ENCODE results near the gene KCNQ1OT1. TPM values are rescaled to one million over a fixed set of nuclear protein-coding genes. Genes with fewer than 3 reads are reported as not detected.

The KCNQ1OT1 gene
- total RNA-seq, 1 experiment from 2014 or later = 1.3 TPM

DNA sequence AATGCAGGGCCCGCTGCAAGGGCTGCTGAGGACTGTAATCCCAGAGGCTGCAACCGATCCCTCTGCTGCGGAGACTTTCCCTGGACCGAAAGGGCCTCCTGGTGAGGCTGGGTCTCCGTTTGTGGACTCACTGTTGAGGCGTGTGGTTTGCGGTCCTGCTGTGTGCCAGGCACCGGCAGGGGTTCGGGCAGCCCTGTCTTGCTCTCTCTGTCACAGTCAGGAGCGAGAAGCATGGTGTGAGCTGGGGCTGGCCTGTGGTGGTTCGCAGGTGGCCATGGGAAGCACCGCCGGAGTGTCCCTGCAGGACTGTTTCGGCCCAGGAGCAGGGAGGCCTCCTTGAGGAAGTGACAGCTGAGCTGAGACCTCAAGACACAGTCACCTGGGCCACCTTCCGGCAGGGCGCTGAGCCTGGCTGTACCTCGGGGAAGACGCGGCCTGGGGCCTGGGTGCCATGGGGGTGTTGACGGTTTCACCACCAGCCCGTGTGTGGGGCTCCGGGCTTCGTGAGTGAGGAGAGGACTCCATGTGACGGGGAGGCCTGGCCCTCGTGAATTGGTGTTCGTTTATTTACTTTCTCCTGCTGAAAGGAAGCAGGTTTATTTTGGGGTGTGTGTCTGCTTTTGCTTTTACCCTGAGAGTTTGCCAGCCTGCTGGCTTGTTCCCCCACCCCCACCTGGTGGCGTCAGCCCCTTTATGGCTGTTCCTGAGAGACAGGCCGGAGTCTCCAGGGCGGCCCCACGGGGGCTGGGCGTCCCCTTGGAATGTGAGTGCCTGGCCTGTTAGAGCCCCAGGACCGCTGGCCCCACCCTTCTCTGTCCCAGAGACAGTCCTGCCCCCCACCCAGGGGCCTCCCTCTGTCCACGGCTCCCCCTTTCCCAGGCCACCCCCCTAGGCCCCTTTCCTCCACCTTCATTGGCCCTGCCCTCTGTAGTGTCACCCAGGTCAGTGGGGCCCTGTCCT lies 122.5 kb downstream of the KCNQ1OT1 start:
- no peak overlapping the region for H3K4me3 Mint-ChIP-seq (ENCODE audit: low read depth, unreplicated experiment)
- H3K9me3 Mint-ChIP-seq (ENCODE audit: low read depth, unreplicated experiment) = no peaks in the 10 kb centered on the region
- no TSS peak for BruUV-seq (replicated peaks)
- no peaks in the 10 kb centered on the region for H3K27me3 Mint-ChIP-seq (ENCODE audit: unreplicated experiment)
- CTCF ChIA-PET = no interaction called here
- H3K27ac Mint-ChIP-seq (ENCODE audit: unreplicated experiment) = no peak overlapping the region
- DNase-seq = no peak
- H3K36me3 Mint-ChIP-seq (ENCODE audit: insufficient read depth, unreplicated experiment) = no peaks in the 10 kb centered on the region
- H3K4me1 Mint-ChIP-seq (ENCODE audit: low read depth, unreplicated experiment) = no peaks in the 10 kb centered on the region
- intact Hi-C loops (cut with micrococcal nuclease; ENCODE audit: unreplicated experiment) = no loop called here
- TF ChIP-seq CTCF (IDR thresholded peaks at IDR 0.05; ENCODE audit: unreplicated experiment) = no peak

GRCh38 chr11:2576549-2576948 lies 123.2 kb downstream of the KCNQ1OT1 start:
- no peaks in the 10 kb centered on the region for H3K9me3 Mint-ChIP-seq (ENCODE audit: low read depth, unreplicated experiment)
- BruUV-seq (replicated peaks) = no TSS peak
- no peak overlapping the region for H3K4me3 Mint-ChIP-seq (ENCODE audit: low read depth, unreplicated experiment)
- no peak for DNase-seq
- intact Hi-C loops (cut with micrococcal nuclease; ENCODE audit: unreplicated experiment) = no loop called here
- H3K27ac Mint-ChIP-seq (ENCODE audit: unreplicated experiment) = no peak overlapping the region
- H3K36me3 Mint-ChIP-seq (ENCODE audit: insufficient read depth, unreplicated experiment) = no peaks in the 10 kb centered on the region
- no peaks in the 10 kb centered on the region for H3K4me1 Mint-ChIP-seq (ENCODE audit: low read depth, unreplicated experiment)
- no peak for TF ChIP-seq CTCF (IDR thresholded peaks at IDR 0.05; ENCODE audit: unreplicated experiment)
- CTCF ChIA-PET = no interaction called here
- H3K27me3 Mint-ChIP-seq (ENCODE audit: unreplicated experiment) = no peaks in the 10 kb centered on the region

DNA sequence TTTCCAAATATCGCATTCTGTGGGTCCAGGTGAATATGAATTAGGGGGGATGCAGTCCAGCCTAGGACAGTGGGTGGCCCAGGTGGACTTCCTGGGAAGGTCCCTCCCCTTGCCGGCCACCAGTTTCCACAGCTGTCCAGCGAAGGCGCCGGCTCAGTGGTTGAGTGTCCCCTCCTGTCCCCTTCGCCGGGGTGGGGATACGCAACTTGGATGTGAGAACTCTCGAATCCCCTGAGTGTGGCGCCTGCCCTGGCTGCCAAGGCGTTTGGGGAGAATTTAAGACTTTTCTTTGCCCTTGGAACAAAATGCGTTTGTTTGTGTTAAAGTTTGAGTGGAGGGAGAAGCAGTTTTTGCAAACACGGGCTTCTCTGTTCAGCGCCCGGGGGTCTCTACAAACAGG lies 123.7 kb downstream of the KCNQ1OT1 start:
- no peaks in the 10 kb centered on the region for H3K27me3 Mint-ChIP-seq (ENCODE audit: unreplicated experiment)
- no TSS peak for BruUV-seq (replicated peaks)
- TF ChIP-seq CTCF (IDR thresholded peaks at IDR 0.05; ENCODE audit: unreplicated experiment) = no peak
- H3K4me1 Mint-ChIP-seq (ENCODE audit: low read depth, unreplicated experiment) = no peaks in the 10 kb centered on the region
- H3K4me3 Mint-ChIP-seq (ENCODE audit: low read depth, unreplicated experiment) = no peak overlapping the region
- H3K9me3 Mint-ChIP-seq (ENCODE audit: low read depth, unreplicated experiment) = no peaks in the 10 kb centered on the region
- DNase-seq = no peak
- no peaks in the 10 kb centered on the region for H3K36me3 Mint-ChIP-seq (ENCODE audit: insufficient read depth, unreplicated experiment)
- intact Hi-C loops (cut with micrococcal nuclease; ENCODE audit: unreplicated experiment) = no loop called here
- no peak overlapping the region for H3K27ac Mint-ChIP-seq (ENCODE audit: unreplicated experiment)
- CTCF ChIA-PET = no interaction called here

DNA sequence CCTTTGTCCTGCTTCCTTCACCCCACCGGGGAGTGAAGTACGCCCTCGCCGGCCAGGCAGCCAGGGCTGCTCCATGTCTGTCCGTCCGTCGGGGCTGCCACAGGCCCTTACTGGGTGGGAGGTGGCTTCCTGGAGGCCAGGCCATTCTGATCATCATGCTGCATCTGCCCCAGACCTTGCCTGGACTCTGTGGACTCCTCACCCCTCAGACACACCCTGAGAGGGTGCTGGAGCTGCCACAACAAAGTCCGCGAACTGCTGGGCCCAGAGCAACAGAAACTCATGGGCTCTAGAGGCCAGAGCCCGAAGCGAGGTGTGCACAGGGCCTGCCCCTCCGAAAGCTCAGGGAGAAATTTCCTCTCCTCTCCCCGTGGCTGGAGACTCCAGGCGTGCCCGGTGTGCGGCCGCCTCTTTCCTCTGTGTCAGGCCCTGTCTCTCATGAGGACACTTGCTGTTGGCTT lies 124.2 kb downstream of the KCNQ1OT1 start:
- Mint-ChIP-seq H3K27ac (ENCODE audit: unreplicated experiment) (no peak overlapping the region), H3K36me3 (ENCODE audit: insufficient read depth, unreplicated experiment) (no peaks in the 10 kb centered on the region), H3K4me1 (ENCODE audit: low read depth, unreplicated experiment) (no peaks in the 10 kb centered on the region), H3K4me3 (ENCODE audit: low read depth, unreplicated experiment) (no peak overlapping the region), H3K9me3 (ENCODE audit: low read depth, unreplicated experiment) (no peaks in the 10 kb centered on the region), H3K27me3 (ENCODE audit: unreplicated experiment) (no peaks in the 10 kb centered on the region)
- no peak for TF ChIP-seq CTCF (IDR thresholded peaks at IDR 0.05; ENCODE audit: unreplicated experiment)
- intact Hi-C loops (cut with micrococcal nuclease; ENCODE audit: unreplicated experiment) = no loop called here
- no peak for DNase-seq
- no TSS peak for BruUV-seq (replicated peaks)
- CTCF ChIA-PET = no interaction called here

Measured in Calu3 (cell line).